Rectal smooth muscle tissue (tissue), 1 donor: ENCODE data around the gene DIS3L.
A peak's percentile ranks its signal among the peaks of the same experiment; 100 is the strongest.
"Not testable (repeated sequence)": the region's sequence is repeated elsewhere in the genome, so short reads cannot be mapped to it uniquely, and the experiment has no call there.

ENCODE experiments used
- H3K27ac ChIP-seq: one replicate; pipeline ENCODE4 v1.7.0; 2013; ENCODE audit warnings: low read depth, low read length, inconsistent platforms
- H3K27me3 ChIP-seq: one replicate; pipeline ENCODE4 v1.7.0; 2013; ENCODE audit warnings: low read length; ENCODE audit not compliant: control insufficient read depth, insufficient read depth
- H3K36me3 ChIP-seq: one replicate; pipeline ENCODE4 v1.7.0; 2013; ENCODE audit warnings: low read length; ENCODE audit not compliant: control insufficient read depth, insufficient read depth
- H3K4me1 ChIP-seq: one replicate; pipeline ENCODE4 v1.7.0; 2013; ENCODE audit warnings: low read length; ENCODE audit not compliant: control insufficient read depth, insufficient read depth
- H3K4me3 ChIP-seq: one replicate; pipeline ENCODE4 v1.7.0; 2013; ENCODE audit warnings: low read length
- H3K9ac ChIP-seq: one replicate; pipeline ENCODE4 v1.7.0; 2013; ENCODE audit warnings: low read length

DIS3L gene

GRCh38 chr15:66302489-66303278, 9.3 kb downstream of the DIS3L start:
- no peaks in the 10 kb centered on the region for H3K4me1 ChIP-seq
- no peak overlapping the region for H3K4me3 ChIP-seq
- H3K27ac ChIP-seq, result no peak overlapping the region
- peaks cover 2% of the 10 kb centered on the region for H3K36me3 ChIP-seq
- H3K9ac ChIP-seq, result no peak overlapping the region
- H3K27me3 ChIP-seq, result no peaks in the 10 kb centered on the region

GRCh38 chr15:66304425-66304824, 11.1 kb downstream of the DIS3L start:
- H3K27me3 ChIP-seq, H3K9ac ChIP-seq, H3K36me3 ChIP-seq, H3K4me3 ChIP-seq, H3K27ac ChIP-seq, H3K4me1 ChIP-seq: not testable (repeated sequence)

- Histone ChIP-seq H3K4me3 (no peak overlapping the region), H3K9ac (no peak overlapping the region), H3K27ac (no peak overlapping the region), H3K4me1 (no peaks in the 10 kb centered on the region), H3K27me3 (no peaks in the 10 kb centered on the region), H3K36me3 (peaks cover 10% of the 10 kb centered on the region)
These were observed 13.0 kb downstream of the DIS3L start for GRCh38 chr15:66306381-66306780.

- Histone ChIP-seq H3K9ac (no peak overlapping the region), H3K36me3 (peaks cover 18% of the 10 kb centered on the region), H3K4me3 (no peak overlapping the region), H3K27me3 (no peaks in the 10 kb centered on the region), H3K4me1 (no peaks in the 10 kb centered on the region), H3K27ac (no peak overlapping the region)
These were observed 15.2 kb downstream of the DIS3L start for GRCh38 chr15:66308531-66308930.

- no peak overlapping the region for H3K27ac ChIP-seq
- H3K4me3 ChIP-seq, result no peak overlapping the region
- no peak overlapping the region for H3K9ac ChIP-seq
- no peaks in the 10 kb centered on the region for H3K4me1 ChIP-seq
- peaks cover 24% of the 10 kb centered on the region for H3K36me3 ChIP-seq
- no peaks in the 10 kb centered on the region for H3K27me3 ChIP-seq
These were observed 16.5 kb downstream of the DIS3L start for GRCh38 chr15:66309828-66310227.

- no peaks in the 10 kb centered on the region for H3K27me3 ChIP-seq
- H3K27ac ChIP-seq, result no peak overlapping the region
- no peak overlapping the region for H3K9ac ChIP-seq
- no peak overlapping the region for H3K4me3 ChIP-seq
- H3K4me1 ChIP-seq, result no peaks in the 10 kb centered on the region
- H3K36me3 ChIP-seq, result peaks cover 27% of the 10 kb centered on the region
These were observed 17.4 kb downstream of the DIS3L start for GRCh38 chr15:66310786-66311185.

- peaks cover 29% of the 10 kb centered on the region for H3K36me3 ChIP-seq
These were observed 18.8 kb downstream of the DIS3L start for GRCh38 chr15:66312144-66312543.

GRCh38 chr15:66323312-66323928, 30.1 kb downstream of the DIS3L start:
- H3K4me3 ChIP-seq, result no peak overlapping the region
- H3K27ac ChIP-seq, result no peak overlapping the region
- H3K9ac ChIP-seq, result no peak overlapping the region
- no peaks in the 10 kb centered on the region for H3K4me1 ChIP-seq
- H3K27me3 ChIP-seq, result no peaks in the 10 kb centered on the region
- H3K36me3 ChIP-seq, result peaks cover 34% of the 10 kb centered on the region

More at GRCh38 chr15:66312144-66312543, 18.8 kb downstream of the DIS3L start:
- Histone ChIP-seq H3K9ac (no peak overlapping the region), H3K4me1 (no peaks in the 10 kb centered on the region), H3K4me3 (no peak overlapping the region), H3K27me3 (no peaks in the 10 kb centered on the region), H3K27ac (no peak overlapping the region)

- no peaks in the 10 kb centered on the region for H3K4me1 ChIP-seq
- H3K27me3 ChIP-seq, result no peaks in the 10 kb centered on the region
- no peak overlapping the region for H3K4me3 ChIP-seq
- H3K27ac ChIP-seq, result no peak overlapping the region
- H3K36me3 ChIP-seq, result peaks cover 25% of the 10 kb centered on the region
- no peak overlapping the region for H3K9ac ChIP-seq
These were observed 32.7 kb downstream of the DIS3L start for GRCh38 chr15:66326051-66326450.

- Histone ChIP-seq H3K36me3 (peaks cover 23% of the 10 kb centered on the region), H3K27me3 (no peaks in the 10 kb centered on the region), H3K9ac (no peak overlapping the region), H3K4me1 (no peaks in the 10 kb centered on the region), H3K27ac (no peak overlapping the region), H3K4me3 (no peak overlapping the region)
These were observed 34.4 kb downstream of the DIS3L start for GRCh38 chr15:66327736-66328135.

- Histone ChIP-seq H3K9ac (no peak overlapping the region), H3K27ac (no peak overlapping the region), H3K27me3 (no peaks in the 10 kb centered on the region), H3K36me3 (peaks cover 23% of the 10 kb centered on the region), H3K4me1 (no peaks in the 10 kb centered on the region), H3K4me3 (no peak overlapping the region)
These were observed 35.4 kb downstream of the DIS3L start for GRCh38 chr15:66328771-66329170.

GRCh38 chr15:66348530-66348929, 55.2 kb downstream of the DIS3L start:
- H3K36me3 ChIP-seq, H3K9ac ChIP-seq, H3K4me3 ChIP-seq, H3K27ac ChIP-seq, H3K4me1 ChIP-seq, H3K27me3 ChIP-seq: not testable (repeated sequence)

GRCh38 chr15:66356077-66356358, 62.6 kb downstream of the DIS3L start:
- Histone ChIP-seq H3K4me3 (peak overlapping the region; percentile 88), H3K4me1 (no peaks in the 10 kb centered on the region), H3K27ac (peak overlapping the region; percentile 62), H3K27me3 (no peaks in the 10 kb centered on the region), H3K36me3 (no peaks in the 10 kb centered on the region), H3K9ac (peak overlapping the region; percentile 63)
